HL-60 (cell line): ENCODE data around the gene RAB3C.

ENCODE experiments used
- DNase-seq, 2 experiments: peaks; one replicate each; pipeline ENCODE4 v3.0.0-alpha.2; 2010 to 2020; ENCODE audit warnings: low read depth in 1 of 2, low spot score in 1 of 2
- H3K27ac ChIP-seq: fragments of 250-450 bp; sonication (Bioruptor Pico); replicated peaks from 2 replicates; pipeline ENCODE4 v1.5.1; 2020; ENCODE audit warnings: mild to moderate bottlenecking, moderate library complexity
- H3K27me3 ChIP-seq: fragments of 250-450 bp; sonication (Bioruptor Pico); 2 replicates; pipeline ENCODE4 v1.5.1; 2021; ENCODE audit warnings: mild to moderate bottlenecking, moderate library complexity; ENCODE audit not compliant: insufficient read depth, poor library complexity, severe bottlenecking
- H3K4me3 ChIP-seq: replicated peaks from 2 replicates; pipeline ENCODE4 v1.5.1; 2011; ENCODE audit warnings: mild to moderate bottlenecking, control low read depth, low read length; ENCODE audit not compliant: insufficient read depth
- GABPA ChIP-seq: IDR thresholded peaks from 2 replicates; pipeline ENCODE4 v1.6.1; 2012; ENCODE audit warnings: low read depth
- POLR2AphosphoS5 ChIP-seq: IDR thresholded peaks from 2 replicates; pipeline ENCODE4 v1.6.1; 2012; ENCODE audit warnings: low read depth
- SPI1 ChIP-seq: IDR thresholded peaks from 2 replicates; pipeline ENCODE4 v1.6.1; 2012; ENCODE audit warnings: low read depth, mild to moderate bottlenecking, borderline replicate concordance
- TF ChIP-seq, protein P1 (sequence below): IDR thresholded peaks from one replicate; pipeline ENCODE4 v1.5.1; 2011; ENCODE audit warnings: low read length, control low read depth, inconsistent platforms; ENCODE audit not compliant: insufficient read depth
- TF ChIP-seq, protein P2 (sequence below): IDR thresholded peaks from 2 replicates; pipeline ENCODE4 v1.6.1; 2012; ENCODE audit warnings: low read depth; ENCODE audit not compliant: insufficient replicate concordance

RAB3C gene

DNA sequence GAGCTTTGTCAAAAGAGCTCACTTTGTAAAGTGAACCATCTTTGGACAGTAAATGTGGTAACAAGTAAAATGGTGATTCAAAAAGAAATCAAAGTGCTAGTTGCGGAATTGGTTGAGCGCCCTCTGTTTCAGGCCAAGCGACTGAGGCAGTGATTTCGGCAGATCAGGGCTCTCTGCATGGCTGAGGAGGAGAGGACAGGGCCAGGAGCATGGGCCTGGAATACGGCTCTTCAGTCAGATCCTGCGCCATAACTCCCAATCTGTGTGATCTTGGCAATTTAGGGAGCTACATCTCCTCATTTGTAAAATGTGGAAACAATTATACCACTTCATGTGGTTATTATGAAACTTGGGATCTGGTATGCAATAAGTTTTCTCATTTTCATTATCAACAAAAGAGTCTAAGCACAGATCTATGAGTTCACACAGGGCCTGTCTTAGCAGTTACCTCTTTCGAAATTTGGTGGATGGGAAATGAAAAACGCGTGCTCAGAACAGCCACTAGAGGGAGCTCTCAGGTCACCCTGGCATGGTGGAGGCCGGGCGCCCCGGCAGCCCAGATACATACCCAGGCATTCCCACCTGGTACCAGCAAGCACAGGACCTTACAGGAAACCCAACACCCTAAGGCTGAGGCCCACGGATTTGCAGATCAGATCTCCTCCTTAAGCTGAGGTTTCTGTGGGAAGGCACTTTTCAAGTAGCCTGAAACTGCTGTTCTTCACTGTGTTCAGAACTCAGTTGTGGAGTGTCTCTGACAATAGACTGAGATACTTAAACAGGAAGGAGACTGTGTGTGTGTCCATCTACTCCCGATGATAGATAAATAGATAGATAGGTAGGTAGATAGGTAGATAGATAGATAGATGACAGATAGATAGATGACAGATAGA is 303.7 kb downstream of the RAB3C start:
- Histone ChIP-seq H3K27me3 (no peaks in the 10 kb centered on the region), H3K4me3 (no peak overlapping the region), H3K27ac (no peak overlapping the region)
- TF ChIP-seq, protein P1, sequence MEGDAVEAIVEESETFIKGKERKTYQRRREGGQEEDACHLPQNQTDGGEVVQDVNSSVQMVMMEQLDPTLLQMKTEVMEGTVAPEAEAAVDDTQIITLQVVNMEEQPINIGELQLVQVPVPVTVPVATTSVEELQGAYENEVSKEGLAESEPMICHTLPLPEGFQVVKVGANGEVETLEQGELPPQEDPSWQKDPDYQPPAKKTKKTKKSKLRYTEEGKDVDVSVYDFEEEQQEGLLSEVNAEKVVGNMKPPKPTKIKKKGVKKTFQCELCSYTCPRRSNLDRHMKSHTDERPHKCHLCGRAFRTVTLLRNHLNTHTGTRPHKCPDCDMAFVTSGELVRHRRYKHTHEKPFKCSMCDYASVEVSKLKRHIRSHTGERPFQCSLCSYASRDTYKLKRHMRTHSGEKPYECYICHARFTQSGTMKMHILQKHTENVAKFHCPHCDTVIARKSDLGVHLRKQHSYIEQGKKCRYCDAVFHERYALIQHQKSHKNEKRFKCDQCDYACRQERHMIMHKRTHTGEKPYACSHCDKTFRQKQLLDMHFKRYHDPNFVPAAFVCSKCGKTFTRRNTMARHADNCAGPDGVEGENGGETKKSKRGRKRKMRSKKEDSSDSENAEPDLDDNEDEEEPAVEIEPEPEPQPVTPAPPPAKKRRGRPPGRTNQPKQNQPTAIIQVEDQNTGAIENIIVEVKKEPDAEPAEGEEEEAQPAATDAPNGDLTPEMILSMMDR = peak; percentile 55
- TF ChIP-seq SPI1 = no peak
- peak in 1 of 2 experiments; percentile 45 for DNase-seq

DNA sequence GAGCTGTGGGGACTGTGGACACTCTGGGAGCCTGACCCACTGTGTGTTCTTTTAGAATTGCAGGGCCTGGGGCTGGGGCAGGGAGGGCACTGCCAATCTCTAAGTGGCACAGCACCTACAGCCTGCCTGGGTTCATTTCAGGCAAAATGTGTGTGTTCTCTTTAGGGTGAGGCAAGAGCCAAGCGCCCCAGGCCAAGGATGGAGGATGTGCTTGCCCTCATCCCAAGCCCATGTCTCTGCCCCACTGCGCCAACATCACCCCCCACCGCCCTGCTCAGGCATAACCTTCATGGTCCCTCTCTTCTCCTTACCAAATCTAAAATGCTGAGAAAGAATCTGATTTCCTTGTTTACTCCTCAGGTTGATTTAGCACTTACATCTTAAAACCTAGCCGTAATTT is 304.4 kb downstream of the RAB3C start:
- Histone ChIP-seq H3K4me3 (no peak overlapping the region), H3K27ac (no peak overlapping the region), H3K27me3 (no peaks in the 10 kb centered on the region)
- DNase-seq = no peak
- TF ChIP-seq POLR2AphosphoS5 = no peak
- TF ChIP-seq, protein P1 = no peak

DNA sequence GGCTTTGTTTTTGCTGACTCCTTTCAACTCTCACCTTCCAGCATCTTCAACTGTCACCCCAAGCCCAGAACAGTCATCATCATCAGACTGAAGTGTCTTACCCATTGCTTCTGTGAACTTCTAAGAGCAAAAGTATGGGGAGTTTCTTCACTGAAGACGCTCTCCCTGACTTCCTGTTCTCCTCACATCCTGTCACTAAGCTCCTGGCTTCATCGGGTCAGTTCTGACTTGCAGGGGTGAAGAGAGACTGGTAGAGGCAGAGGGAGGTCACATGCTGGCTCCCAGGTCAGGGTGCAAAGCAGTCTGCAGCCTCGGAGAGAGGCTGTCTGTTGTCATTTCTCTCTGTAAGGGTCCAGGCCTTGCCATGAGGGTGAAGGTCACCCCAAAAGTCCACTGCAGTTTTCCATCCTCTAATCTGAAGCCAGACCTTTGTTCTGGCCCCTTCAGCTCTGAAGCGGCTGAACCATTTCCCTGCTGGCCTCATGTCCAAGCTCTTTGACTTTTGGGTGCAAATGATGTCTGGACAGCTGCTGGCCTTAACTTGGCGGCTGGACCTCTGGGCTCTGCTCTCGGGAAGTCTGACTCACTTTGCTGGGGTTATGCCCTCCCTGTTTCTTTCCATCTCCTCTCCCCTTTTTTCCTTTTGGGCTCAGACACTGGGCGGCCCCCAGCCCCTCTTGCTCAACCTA is 305.0 kb downstream of the RAB3C start:
- H3K4me3 ChIP-seq = no peak overlapping the region
- TF ChIP-seq, protein P1 = no peak
- TF ChIP-seq POLR2AphosphoS5 = no peak
- TF ChIP-seq, protein P2, sequence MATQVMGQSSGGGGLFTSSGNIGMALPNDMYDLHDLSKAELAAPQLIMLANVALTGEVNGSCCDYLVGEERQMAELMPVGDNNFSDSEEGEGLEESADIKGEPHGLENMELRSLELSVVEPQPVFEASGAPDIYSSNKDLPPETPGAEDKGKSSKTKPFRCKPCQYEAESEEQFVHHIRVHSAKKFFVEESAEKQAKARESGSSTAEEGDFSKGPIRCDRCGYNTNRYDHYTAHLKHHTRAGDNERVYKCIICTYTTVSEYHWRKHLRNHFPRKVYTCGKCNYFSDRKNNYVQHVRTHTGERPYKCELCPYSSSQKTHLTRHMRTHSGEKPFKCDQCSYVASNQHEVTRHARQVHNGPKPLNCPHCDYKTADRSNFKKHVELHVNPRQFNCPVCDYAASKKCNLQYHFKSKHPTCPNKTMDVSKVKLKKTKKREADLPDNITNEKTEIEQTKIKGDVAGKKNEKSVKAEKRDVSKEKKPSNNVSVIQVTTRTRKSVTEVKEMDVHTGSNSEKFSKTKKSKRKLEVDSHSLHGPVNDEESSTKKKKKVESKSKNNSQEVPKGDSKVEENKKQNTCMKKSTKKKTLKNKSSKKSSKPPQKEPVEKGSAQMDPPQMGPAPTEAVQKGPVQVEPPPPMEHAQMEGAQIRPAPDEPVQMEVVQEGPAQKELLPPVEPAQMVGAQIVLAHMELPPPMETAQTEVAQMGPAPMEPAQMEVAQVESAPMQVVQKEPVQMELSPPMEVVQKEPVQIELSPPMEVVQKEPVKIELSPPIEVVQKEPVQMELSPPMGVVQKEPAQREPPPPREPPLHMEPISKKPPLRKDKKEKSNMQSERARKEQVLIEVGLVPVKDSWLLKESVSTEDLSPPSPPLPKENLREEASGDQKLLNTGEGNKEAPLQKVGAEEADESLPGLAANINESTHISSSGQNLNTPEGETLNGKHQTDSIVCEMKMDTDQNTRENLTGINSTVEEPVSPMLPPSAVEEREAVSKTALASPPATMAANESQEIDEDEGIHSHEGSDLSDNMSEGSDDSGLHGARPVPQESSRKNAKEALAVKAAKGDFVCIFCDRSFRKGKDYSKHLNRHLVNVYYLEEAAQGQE = no peak
- no peak for TF ChIP-seq SPI1
- TF ChIP-seq GABPA = no peak
- no peak overlapping the region for H3K27ac ChIP-seq
- no peak for DNase-seq
- no peaks in the 10 kb centered on the region for H3K27me3 ChIP-seq

DNA sequence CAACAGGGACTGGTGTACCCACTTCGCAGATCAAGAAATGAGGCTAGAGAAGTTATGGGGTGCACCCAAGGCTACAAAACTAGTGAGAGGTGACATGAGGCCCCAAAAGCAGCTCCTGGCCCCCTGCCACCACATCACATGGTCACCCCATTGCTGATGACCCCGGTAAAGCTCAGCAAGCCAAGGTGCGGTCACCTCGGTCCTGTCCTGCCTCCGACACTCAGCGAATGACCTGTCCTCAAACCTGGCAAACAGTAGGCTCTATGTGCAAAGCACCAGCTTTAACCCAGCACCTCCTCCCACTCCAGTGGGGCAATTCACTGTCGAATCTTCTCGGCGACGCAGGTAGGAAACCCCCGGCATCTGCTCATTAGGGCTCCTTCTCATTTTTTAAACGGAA is 307.4 kb downstream of the RAB3C start:
- Histone ChIP-seq H3K27me3 (no peaks in the 10 kb centered on the region), H3K4me3 (no peak overlapping the region), H3K27ac (no peak overlapping the region)
- DNase-seq = no peak
- TF ChIP-seq GABPA (no peak), SPI1 (no peak), POLR2AphosphoS5 (no peak)
- TF ChIP-seq, protein P1 = no peak
- TF ChIP-seq, protein P2 = no peak
